Trophoblast cell (in vitro differentiated cells and primary cell): Measurements from ENCODE around the gene RBFOX1.

Source experiments
- DNase-seq, 2 donors: peaks; one replicate each; pipeline ENCODE4 v3.0.0-alpha.2; 2016
- H2AFZ ChIP-seq: 2 replicates; pipeline ENCODE4 v1.6.1; 2013; ENCODE audit warnings: low read length, moderate library complexity, mild to moderate bottlenecking; ENCODE audit not compliant: insufficient read depth, poor library complexity
- H2AK5ac ChIP-seq: 2 replicates; pipeline ENCODE4 v1.6.1; 2013; ENCODE audit warnings: mild to moderate bottlenecking, low read length
- H2BK120ac ChIP-seq: 2 replicates; pipeline ENCODE4 v1.6.1; 2013; ENCODE audit warnings: low read length, mild to moderate bottlenecking, moderate library complexity; ENCODE audit not compliant: insufficient read depth, poor library complexity
- H2BK12ac ChIP-seq: 2 replicates; pipeline ENCODE4 v1.6.1; 2013; ENCODE audit warnings: mild to moderate bottlenecking, low read length, moderate library complexity
- H2BK5ac ChIP-seq: 2 replicates; pipeline ENCODE4 v1.6.1; 2013; ENCODE audit warnings: low read length, low read depth, moderate library complexity, mild to moderate bottlenecking; ENCODE audit not compliant: poor library complexity
- H3K14ac ChIP-seq: 2 replicates; pipeline ENCODE4 v1.6.1; 2013; ENCODE audit warnings: mild to moderate bottlenecking, low read length
- H3K18ac ChIP-seq: 2 replicates; pipeline ENCODE4 v1.6.1; 2013; ENCODE audit warnings: mild to moderate bottlenecking, low read length
- H3K23ac ChIP-seq: 2 replicates; pipeline ENCODE4 v1.6.1; 2013; ENCODE audit warnings: low read length
- H3K27ac ChIP-seq: 2 replicates; pipeline ENCODE4 v1.5.1; 2013; ENCODE audit warnings: low read depth, mild to moderate bottlenecking, inconsistent platforms, low read length, moderate library complexity
- H3K27me3 ChIP-seq: 2 replicates; pipeline ENCODE4 v1.6.1; 2013; ENCODE audit warnings: inconsistent platforms, mild to moderate bottlenecking, low read length, moderate library complexity; ENCODE audit not compliant: insufficient read depth
- H3K36me3 ChIP-seq, 2 experiments: 1 replicate in 1 of 2; 2 replicates in 1 of 2; pipeline ENCODE4 v1.6.1; 2013; ENCODE audit warnings: low read length in 2 of 2, mild to moderate bottlenecking in 2 of 2, moderate library complexity in 1 of 2; ENCODE audit not compliant: insufficient read depth in 2 of 2, control insufficient read depth in 1 of 2
- H3K4ac ChIP-seq: 2 replicates; pipeline ENCODE4 v1.6.1; 2013; ENCODE audit warnings: low read depth, mild to moderate bottlenecking, low read length, moderate library complexity
- H3K4me1 ChIP-seq, 2 experiments: 1 replicate in 1 of 2; 2 replicates in 1 of 2; pipeline ENCODE4 v1.6.1; 2013; ENCODE audit warnings: low read length in 2 of 2, mild to moderate bottlenecking in 2 of 2, moderate library complexity in 1 of 2; ENCODE audit not compliant: insufficient read depth in 2 of 2, control insufficient read depth in 1 of 2
- H3K4me2 ChIP-seq: 2 replicates; pipeline ENCODE4 v1.6.1; 2013; ENCODE audit warnings: inconsistent platforms, mild to moderate bottlenecking, low read length, moderate library complexity
- H3K4me3 ChIP-seq: 2 replicates; pipeline ENCODE4 v1.5.1; 2013; ENCODE audit warnings: mild to moderate bottlenecking, low read depth, low read length, inconsistent platforms
- H3K79me1 ChIP-seq: one replicate; pipeline ENCODE4 v1.6.1; 2013; ENCODE audit warnings: low read length
- H3K79me2 ChIP-seq: 2 replicates; pipeline ENCODE4 v1.6.1; 2013; ENCODE audit warnings: low read length, mild to moderate bottlenecking; ENCODE audit not compliant: control insufficient read depth, insufficient read depth, poor library complexity
- H3K9ac ChIP-seq: 2 replicates; pipeline ENCODE4 v1.6.1; 2013; ENCODE audit warnings: mild to moderate bottlenecking, low read length
- H3K9me3 ChIP-seq: 2 replicates; pipeline ENCODE4 v1.6.1; 2013; ENCODE audit warnings: low read depth, mild to moderate bottlenecking, control low read depth, inconsistent platforms, low read length; ENCODE audit not compliant: insufficient read depth
- H4K12ac ChIP-seq: 2 replicates; pipeline ENCODE4 v1.6.1; 2013; ENCODE audit warnings: low read depth, mild to moderate bottlenecking, low read length, moderate library complexity
- H4K8ac ChIP-seq: 2 replicates; pipeline ENCODE4 v1.6.1; 2013; ENCODE audit warnings: low read depth, mild to moderate bottlenecking, low read length, moderate library complexity
- H4K91ac ChIP-seq: one replicate; pipeline ENCODE4 v1.6.1; 2013; ENCODE audit warnings: low read depth, mild to moderate bottlenecking, low read length, moderate library complexity
- WGBS: extraction: QIAGEN DNeasy Blood & Tissue Kit; methylation state at CpG from one replicate; pipeline ENCODE4 v1.1.7; 2013; ENCODE audit warnings: missing lambda C conversion rate; ENCODE audit not compliant: insufficient read length, insufficient coverage; ENCODE audit errors: extremely low coverage; 5-methylcytosine and 5-hydroxymethylcytosine counted together

RBFOX1 gene

DNA sequence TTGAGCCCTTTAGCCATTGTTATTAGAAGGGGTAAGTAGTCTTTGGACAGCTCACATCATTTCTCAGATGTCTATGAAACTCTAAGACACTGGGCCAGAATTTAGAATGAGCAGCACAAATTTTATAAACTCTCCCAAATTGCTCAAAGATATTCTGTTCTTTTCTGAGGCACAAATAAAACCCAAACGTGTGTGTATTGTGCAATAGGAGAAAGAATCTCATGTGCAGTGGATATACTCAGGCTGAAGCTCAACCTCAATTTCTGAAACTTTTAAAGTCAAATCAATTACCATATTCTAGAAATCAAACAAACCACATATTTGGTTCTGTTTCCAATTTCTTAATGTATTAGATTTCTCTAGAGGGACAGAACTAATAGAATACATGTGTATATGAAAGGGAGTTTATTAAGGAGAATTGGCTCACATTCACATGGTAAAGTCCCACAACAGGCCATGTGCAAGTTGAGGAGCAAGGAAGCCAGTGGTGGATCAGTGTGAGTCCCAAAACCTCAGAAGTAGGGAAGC is 403.6 kb downstream of the RBFOX1 start:
- Histone ChIP-seq H3K36me3 (no peaks in the 10 kb centered on the region), H4K8ac (no peak overlapping the region), H3K4me3 (no peak overlapping the region), H2AFZ (no peak overlapping the region), H2BK120ac (no peak overlapping the region), H3K27me3 (no peaks in the 10 kb centered on the region), H2BK5ac (no peak overlapping the region), H3K9ac (no peak overlapping the region), H3K4me1 (no peaks in the 10 kb centered on the region), H3K79me2 (no peaks in the 10 kb centered on the region), H3K9me3 (no peaks in the 10 kb centered on the region), H3K23ac (no peak overlapping the region), H4K91ac (no peak overlapping the region), H3K79me1 (no peaks in the 10 kb centered on the region), H3K4ac (no peak overlapping the region), H2AK5ac (no peak overlapping the region), H4K12ac (no peak overlapping the region), H2BK12ac (no peak overlapping the region), H3K18ac (no peak overlapping the region), H3K4me2 (no peak overlapping the region), H3K27ac (no peak overlapping the region), H3K14ac (no peak overlapping the region)
- DNase-seq, result no peak
- no CpG with 5 or more reads among the region's 1 CpG for WGBS

GRCh38 chr16:7742626-7743025 is 410.0 kb downstream of the RBFOX1 start:
- Histone ChIP-seq H3K4ac (no peak overlapping the region), H2BK5ac (no peak overlapping the region), H4K12ac (no peak overlapping the region), H3K4me2 (no peak overlapping the region), H3K79me1 (no peaks in the 10 kb centered on the region), H3K4me3 (no peak overlapping the region), H3K9me3 (no peaks in the 10 kb centered on the region), H3K18ac (no peak overlapping the region), H4K91ac (no peak overlapping the region), H3K14ac (no peak overlapping the region), H2AFZ (no peak overlapping the region), H3K36me3 (no peaks in the 10 kb centered on the region), H2BK12ac (no peak overlapping the region), H2AK5ac (no peak overlapping the region), H4K8ac (no peak overlapping the region), H3K79me2 (no peaks in the 10 kb centered on the region), H2BK120ac (no peak overlapping the region), H3K4me1 (no peaks in the 10 kb centered on the region), H3K9ac (no peak overlapping the region), H3K27ac (no peak overlapping the region), H3K23ac (no peak overlapping the region), H3K27me3 (no peaks in the 10 kb centered on the region)
- no peak for DNase-seq
- no CpG with 5 or more reads among the region's 3 CpGs for WGBS

GRCh38 chr16:7744546-7745264 is 412.1 kb downstream of the RBFOX1 start:
- Histone ChIP-seq H3K79me2 (no peaks in the 10 kb centered on the region), H3K14ac (no peak overlapping the region), H3K4me1 (no peaks in the 10 kb centered on the region), H3K4ac (no peak overlapping the region), H2AK5ac (no peak overlapping the region), H2BK12ac (no peak overlapping the region), H4K91ac (no peak overlapping the region), H2BK5ac (no peak overlapping the region), H3K36me3 (no peaks in the 10 kb centered on the region), H4K8ac (no peak overlapping the region), H4K12ac (no peak overlapping the region), H3K27ac (no peak overlapping the region), H2AFZ (no peak overlapping the region), H3K79me1 (no peaks in the 10 kb centered on the region), H3K4me3 (no peak overlapping the region), H3K27me3 (no peaks in the 10 kb centered on the region), H2BK120ac (no peak overlapping the region), H3K23ac (no peak overlapping the region), H3K9me3 (no peaks in the 10 kb centered on the region), H3K18ac (no peak overlapping the region), H3K9ac (no peak overlapping the region), H3K4me2 (no peak overlapping the region)
- WGBS, result no CpG with 5 or more reads among the region's 7 CpGs
- DNase-seq, result no peak

DNA sequence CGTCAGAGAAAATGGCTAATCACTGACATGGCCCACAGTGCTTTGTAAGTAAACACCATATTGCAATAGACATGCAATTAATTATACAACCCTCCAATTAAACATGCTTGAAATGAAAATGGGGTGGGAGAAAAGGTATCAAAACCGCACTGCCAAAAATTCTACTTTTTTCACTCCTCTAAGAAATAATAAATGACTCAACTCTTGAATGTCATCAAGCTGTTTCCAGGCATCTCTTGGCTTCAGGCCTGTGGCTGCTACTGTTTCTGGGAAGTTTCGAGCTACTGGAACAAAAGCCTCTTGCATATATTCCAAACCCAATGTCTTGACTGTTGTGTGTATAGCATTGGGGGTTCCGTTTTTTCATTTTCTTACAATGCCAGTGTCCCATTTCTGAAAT is 412.6 kb downstream of the RBFOX1 start:
- Histone ChIP-seq H3K9ac (no peak overlapping the region), H3K79me2 (no peaks in the 10 kb centered on the region), H3K27ac (no peak overlapping the region), H3K79me1 (no peaks in the 10 kb centered on the region), H3K4me3 (no peak overlapping the region), H2AFZ (no peak overlapping the region), H2BK5ac (no peak overlapping the region), H3K9me3 (no peaks in the 10 kb centered on the region), H4K8ac (no peak overlapping the region), H2AK5ac (no peak overlapping the region), H3K14ac (no peak overlapping the region), H3K36me3 (no peaks in the 10 kb centered on the region), H3K4ac (no peak overlapping the region), H4K12ac (no peak overlapping the region), H3K27me3 (no peaks in the 10 kb centered on the region), H3K18ac (no peak overlapping the region), H2BK12ac (no peak overlapping the region), H3K23ac (no peak overlapping the region), H2BK120ac (no peak overlapping the region), H4K91ac (no peak overlapping the region), H3K4me2 (no peak overlapping the region), H3K4me1 (no peaks in the 10 kb centered on the region)
- no CpG with 5 or more reads among the region's 4 CpGs for WGBS
- no peak for DNase-seq
